GM12878 (cell line): Measurements from ENCODE around the gene OPCML. TPM values are rescaled to one million over a fixed set of nuclear protein-coding genes. Genes with fewer than 3 reads are reported as not detected.

Experiments used
- ATAC-seq: fragments of 200-7000 bp; cut with Tn5 transposase; 3 replicates; pipeline ENCODE4 v1.9.1; 2020; ENCODE audit warnings: mild to moderate bottlenecking, moderate library complexity
- BruUV-seq: library from RNA; stranded (reverse); fragments of 400-500 nt; replicated peaks from 2 replicates; lab custom pipeline; 2021; lab: Mats Ljungman, UMichigan
- CTCF ChIA-PET: fragments of 300-600 bp; sonication (Branson Sonifier 250); formaldehyde crosslinking; extraction: SDS; loops from one replicate; lab custom pipeline; 2021; ENCODE audit warnings: inconsistent platforms; lab: Yijun Ruan, JAX
- POLR2A ChIA-PET: fragments of 350-600 bp; formaldehyde crosslinking; extraction: SDS; loops from one replicate; lab custom pipeline; 2021; ENCODE audit warnings: inconsistent platforms; lab: Charles Lee
- RAD21 ChIA-PET: fragments of 300-600 bp; sonication (Branson Sonifier 250); formaldehyde crosslinking; loops from one replicate; lab custom pipeline; 2023; ENCODE audit warnings: antibody characterized with exemption; ENCODE audit not compliant: unreplicated experiment; lab: Charles Lee
- SMC1A ChIA-PET: fragments of 300-600 bp; sonication (Branson Sonifier 250); formaldehyde crosslinking; loops from one replicate; lab custom pipeline; 2023; ENCODE audit not compliant: unreplicated experiment, uncharacterized antibody; lab: Charles Lee
- DNase-seq: peaks from one replicate; pipeline ENCODE4 v3.0.0-alpha.2; 2011; ENCODE audit warnings: low read depth, low spot score
- FAIRE-seq: peaks from 3 replicates; lab custom pipeline; 2011; peaks lifted over from hg19 to GRCh38; lab: Jason Lieb, UNC
- H2AFZ ChIP-seq: 2 replicates; pipeline ENCODE4 v1.6.0; 2011; ENCODE audit warnings: low read depth, low read length, control low read depth; ENCODE audit not compliant: control insufficient read depth
- H3K27ac ChIP-seq: 2 replicates; pipeline ENCODE4 v1.5.1; 2011; ENCODE audit warnings: control low read depth; ENCODE audit not compliant: control insufficient read depth, insufficient read depth
- H3K27me3 ChIP-seq, 2 experiments: replicated peaks in 1 of 2; 2 replicates each; pipeline versions ENCODE4 v1.6.0 to v1.6.1; 2011; ENCODE audit warnings: low read length in 1 of 2; ENCODE audit not compliant: control insufficient read depth in 2 of 2, insufficient read depth in 2 of 2
- H3K36me3 ChIP-seq, 2 experiments: 2 replicates each; pipeline ENCODE4 v1.5.1; 2011; ENCODE audit warnings: low read length in 1 of 2; ENCODE audit not compliant: control insufficient read depth in 2 of 2, insufficient read depth in 2 of 2
- H3K4me1 ChIP-seq: 2 replicates; pipeline ENCODE4 v1.6.1; 2011; ENCODE audit warnings: mild to moderate bottlenecking, low read length, moderate library complexity, mixed read lengths; ENCODE audit not compliant: control insufficient read depth, insufficient read depth
- H3K4me2 ChIP-seq: 2 replicates; pipeline ENCODE4 v1.6.0; 2011; ENCODE audit warnings: control low read depth; ENCODE audit not compliant: control insufficient read depth, insufficient read depth
- H3K4me3 ChIP-seq: fragments of 200-600 bp; sonication (generic); 2 replicates; pipeline ENCODE4 v1.5.1; 2016
- H3K79me2 ChIP-seq: 2 replicates; pipeline ENCODE4 v1.6.0; 2011; ENCODE audit warnings: low read length; ENCODE audit not compliant: control insufficient read depth, insufficient read depth
- H3K9ac ChIP-seq: 2 replicates; pipeline ENCODE4 v1.8.0; 2011; ENCODE audit warnings: low read length, control low read depth, mixed read lengths; ENCODE audit not compliant: control insufficient read depth, insufficient read depth
- H3K9me3 ChIP-seq: replicated peaks from 3 replicates; pipeline ENCODE4 v1.5.1; 2011; ENCODE audit warnings: mild to moderate bottlenecking, low read length; ENCODE audit not compliant: control insufficient read depth, insufficient read depth
- H4K20me1 ChIP-seq: 2 replicates; pipeline ENCODE4 v1.6.0; 2011; ENCODE audit not compliant: control insufficient read depth, insufficient read depth
- CBX3 ChIP-seq: fragments of 200-600 bp; sonication (generic); IDR thresholded peaks from 2 replicates; pipeline ENCODE4 v1.6.1; 2016; ENCODE audit warnings: low read depth, borderline replicate concordance
- FOXM1 ChIP-seq: IDR thresholded peaks from 2 replicates; pipeline ENCODE4 v1.6.1; 2012; ENCODE audit warnings: low read depth, mild to moderate bottlenecking, inconsistent platforms, low read length, moderate library complexity
- GABPA ChIP-seq: IDR thresholded peaks from 2 replicates; pipeline ENCODE4 v1.6.1; 2014; ENCODE audit warnings: antibody characterized with exemption, low read depth, mild to moderate bottlenecking, inconsistent platforms
- MYB ChIP-seq: fragments of 150-350 bp; IDR thresholded peaks from 2 replicates; pipeline ENCODE4 v1.6.1; 2014; ENCODE audit warnings: mild to moderate bottlenecking, low read depth, low read length, borderline replicate concordance
- SMAD1 ChIP-seq: fragments of 450-650 bp; IDR thresholded peaks from 2 replicates; pipeline ENCODE4 v1.6.1; 2018; ENCODE audit warnings: mild to moderate bottlenecking, low read depth; ENCODE audit not compliant: partially characterized antibody
- SMARCA5 ChIP-seq: fragments of 450-650 bp; IDR thresholded peaks from 2 replicates; pipeline ENCODE4 v1.6.1; 2017; ENCODE audit warnings: mild to moderate bottlenecking
- SRF ChIP-seq, 2 experiments: IDR thresholded peaks; 2 replicates each; pipeline ENCODE4 v1.6.1; 2011; ENCODE audit warnings: low read depth in 2 of 2, low read length in 2 of 2, mild to moderate bottlenecking in 1 of 2, moderate library complexity in 1 of 2
- YBX1 ChIP-seq: fragments of 450-650 bp; IDR thresholded peaks from 2 replicates; pipeline ENCODE4 v1.6.1; 2016; ENCODE audit warnings: antibody characterized with exemption
- ZSCAN29 ChIP-seq: fragments of 450-650 bp; IDR thresholded peaks from 2 replicates; pipeline ENCODE4 v1.6.1; 2017; ENCODE audit warnings: mild to moderate bottlenecking, moderate library complexity
- WGBS: methylation state at CpG from one replicate; pipeline ENCODE4 v1.1.6; 2016; ENCODE audit warnings: low lambda C conversion rate; ENCODE audit not compliant: insufficient replicate concordance, insufficient coverage; ENCODE audit errors: missing lambda C conversion rate; 5-methylcytosine and 5-hydroxymethylcytosine counted together
- in situ Hi-C: fragments of 300-500 bp; cut with MboI; formaldehyde crosslinking; loops from 9 replicates; pipeline ENCODE4 v1.14.3; 2018; ENCODE audit warnings: mixed read lengths
- intact Hi-C: fragments of 100-400 bp; cut with micrococcal nuclease; formaldehyde crosslinking; loops from one replicate; pipeline ENCODE4 v1.14.2; 2022; ENCODE audit not compliant: unreplicated experiment
- polyA plus RNA-seq, 11 experiments: library from polyadenylated mRNA; depleted of rRNA in 4 of 11; unstranded in 6 of 11; stranded (reverse) in 5 of 11; fragments of >200 nt; fragmentation: Nextera tagmentation in 4 of 11; fragmentation: Illumina TruSeq in 1 of 11; extraction: Ambion mirVana in 4 of 11; extraction: Trizol in 1 of 11; gene quantifications; 1 replicate in 1 of 11; 2 replicates in 10 of 11; pipeline versions ENCODE4 v1.2.1 to v1.2.3, GENCODE V29; 2011 to 2016; ENCODE audit warnings: inconsistent platforms in 2 of 11, missing spikeins in 2 of 11, low read depth in 1 of 11
- total RNA-seq, 4 experiments: library from RNA; depleted of rRNA in 3 of 4; stranded (reverse); fragments of >200 nt in 3 of 4; fragmentation: Illumina TruSeq in 1 of 4; extraction: Trizol in 1 of 4; gene quantifications; 2 replicates each; pipeline versions ENCODE4 v1.2.1 to v1.2.3, GENCODE V29; 2013 to 2021

OPCML gene
- total and polyA plus RNA-seq, 10 of the 15 experiments (the other 5 are each of a cell fraction or from before 2014, with no cell fraction given): 0.84 TPM; not detected in 9

- H3K4me3 ChIP-seq: no peak overlapping the region
- TF ChIP-seq ZSCAN29: no peak
- no peak for TF ChIP-seq FOXM1
- no peak for TF ChIP-seq GABPA
- no peak for TF ChIP-seq SMAD1
- TF ChIP-seq, all 136 proteins: peak for 0
- in situ Hi-C loops (no loop called here), intact Hi-C loops (no loop called here)
- DNase-seq (no peak), FAIRE-seq (no peak), ATAC-seq (no peak)
- no peaks in the 10 kb centered on the region; a peak in 1 of 4 replicates for H3K27me3 ChIP-seq
- no peaks in the 10 kb centered on the region for H3K4me1 ChIP-seq
- WGBS: 44% methylated on average over 10 of the region's 10 CpGs
- BruUV-seq: no TSS peak
- CTCF ChIA-PET: no interaction called here
- RAD21 ChIA-PET: no interaction called here
- SMC1A ChIA-PET: interaction anchor here (0.6 kb wide), 1 partner anchor 73 kb away, joined by 8 read pairs; no protein-coding TSS in a partner anchor
- no peaks in the 10 kb centered on the region for H3K36me3 ChIP-seq
- H2AFZ ChIP-seq: no peak overlapping the region
- no peaks in the 10 kb centered on the region for H3K9me3 ChIP-seq
- no peak overlapping the region for H3K9ac ChIP-seq
- no peak overlapping the region for H3K4me2 ChIP-seq
- POLR2A ChIA-PET: no interaction called here
- no peaks in the 10 kb centered on the region for H3K79me2 ChIP-seq
- no peak overlapping the region for H3K27ac ChIP-seq
- no peaks in the 10 kb centered on the region for H4K20me1 ChIP-seq
Measured at GRCh38 chr11:132872211-132872610, 660.1 kb downstream of the OPCML start.

GRCh38 chr11:132866783-132867545 lies 665.3 kb downstream of the OPCML start:
- Histone ChIP-seq H3K79me2 (no peaks in the 10 kb centered on the region), H3K4me3 (no peak overlapping the region), H3K27me3 (no peaks in the 10 kb centered on the region; a peak in 1 of 4 replicates), H3K9ac (no peak overlapping the region), H3K9me3 (no peaks in the 10 kb centered on the region), H2AFZ (no peak overlapping the region), H3K36me3 (no peaks in the 10 kb centered on the region), H4K20me1 (no peaks in the 10 kb centered on the region), H3K4me1 (no peaks in the 10 kb centered on the region), H3K4me2 (no peak overlapping the region), H3K27ac (no peak overlapping the region)
- ChIA-PET POLR2A (no interaction called here), SMC1A (no interaction called here), CTCF (interaction anchor here (1.1 kb wide), 1 partner anchor 74 kb away, joined by 3 read pairs; no protein-coding TSS in a partner anchor), RAD21 (no interaction called here)
- no peak for DNase-seq
- no TSS peak for BruUV-seq
- intact Hi-C loops (no loop called here), in situ Hi-C loops (no loop called here)
- WGBS: 3% methylated on average over 5 of the region's 5 CpGs
- TF ChIP-seq YBX1: no peak
- TF ChIP-seq SMARCA5: no peak
- TF ChIP-seq SRF (IDR thresholded peaks at IDR 0.05; ENCODE audit: low read depth in 2 of 2, low read length in 2 of 2): no peak
- no peak for TF ChIP-seq MYB
- no peak for TF ChIP-seq CBX3
- no peak for FAIRE-seq
- no peak for ATAC-seq
